Measurements from ENCODE around the gene FAM120B.

FAM120B gene

GRCh38 chr6:170286934-170287265, 19.7 kb upstream of the FAM120B start:
- no peak for DNase-seq (ENCODE audit: low read depth)

GRCh38 chr6:170287371-170287876, 19.1 kb upstream of the FAM120B start:
- no peak for DNase-seq (ENCODE audit: low read depth)

- no peak for DNase-seq (ENCODE audit: low read depth)
These were observed 18.4 kb upstream of the FAM120B start for GRCh38 chr6:170288091-170288631.

GRCh38 chr6:170288852-170289179, 17.7 kb upstream of the FAM120B start:
- no peak for DNase-seq (ENCODE audit: low read depth)

- no peak for DNase-seq (ENCODE audit: low read depth)
These were observed 17.2 kb upstream of the FAM120B start for GRCh38 chr6:170289180-170289931.

- DNase-seq (ENCODE audit: low read depth) = no peak
These were observed 16.6 kb upstream of the FAM120B start for GRCh38 chr6:170289951-170290295.

- peak; percentile 23 for DNase-seq (ENCODE audit: low read depth)
These were observed 16.0 kb upstream of the FAM120B start, which contains the start of gene DLL1 for GRCh38 chr6:170290296-170291128. TSS of gene DLL1 (minus strand) at chr6:170291078. CDS start at chr6:170290139, 939 bp downstream.

GRCh38 chr6:170291271-170292110, 15.1 kb upstream of the FAM120B start:
- no peak for DNase-seq (ENCODE audit: low read depth)

- DNase-seq (ENCODE audit: low read depth) = no peak
These were observed 14.5 kb upstream of the FAM120B start for GRCh38 chr6:170292111-170292406.

GRCh38 chr6:170292407-170293158, 14.0 kb upstream of the FAM120B start:
- no peak for DNase-seq (ENCODE audit: low read depth)

- no peak for DNase-seq (ENCODE audit: low read depth)
These were observed 13.0 kb upstream of the FAM120B start for GRCh38 chr6:170293341-170294231.

- DNase-seq (ENCODE audit: low read depth) = no peak
These were observed 12.2 kb upstream of the FAM120B start for GRCh38 chr6:170294298-170294730.

- no peak for DNase-seq (ENCODE audit: low read depth)
These were observed 11.6 kb upstream of the FAM120B start for GRCh38 chr6:170294813-170295509.

- no peak for DNase-seq (ENCODE audit: low read depth)
These were observed 10.8 kb upstream of the FAM120B start for GRCh38 chr6:170295510-170296422.

GRCh38 chr6:170296423-170296745, 10.2 kb upstream of the FAM120B start:
- DNase-seq (ENCODE audit: low read depth) = no peak

- DNase-seq (ENCODE audit: low read depth) = no peak
These were observed 9.6 kb upstream of the FAM120B start for GRCh38 chr6:170296746-170297575.

GRCh38 chr6:170297576-170298330, 8.8 kb upstream of the FAM120B start:
- no peak for DNase-seq (ENCODE audit: low read depth)

Data from amniotic epithelial cell (primary cell).